K562 (cell line): ENCODE measurements around the gene AHSG. TPM values are rescaled to one million over a fixed set of nuclear protein-coding genes. Genes with fewer than 3 reads are reported as not detected.

Source experiments
- ARNT ChIP-seq, 2 experiments: fragments of 450-650 bp; IDR thresholded peaks; 2 replicates each; pipeline ENCODE4 v1.6.1; 2016; ENCODE audit warnings: mild to moderate bottlenecking in 1 of 2
- CREM ChIP-seq: IDR thresholded peaks from 2 replicates; pipeline ENCODE4 v1.6.1; 2014; ENCODE audit warnings: antibody characterized with exemption, low read depth
- DPF2 ChIP-seq: fragments of 450-650 bp; IDR thresholded peaks from 2 replicates; pipeline ENCODE4 v1.6.1; 2016
- ETS2 ChIP-seq: IDR thresholded peaks from 2 replicates; pipeline ENCODE4 v1.6.1; 2016; ENCODE audit warnings: borderline replicate concordance, missing genetic modification characterization, mild to moderate bottlenecking, moderate library complexity, missing compliant biosample characterization; ENCODE audit not compliant: poor library complexity, severe bottlenecking
- HLTF ChIP-seq: fragments of 450-650 bp; IDR thresholded peaks from 2 replicates; pipeline ENCODE4 v1.6.1; 2016
- HMGXB4 ChIP-seq: sonication (generic); formaldehyde crosslinking; IDR thresholded peaks from 2 replicates; pipeline ENCODE4 v1.8.1; 2023; ENCODE audit warnings: mild to moderate bottlenecking, missing genetic modification reagents
- MXD1 ChIP-seq: fragments of 250-450 bp; sonication (Bioruptor Pico); IDR thresholded peaks from 2 replicates; pipeline ENCODE4 v1.8.0; 2021; ENCODE audit warnings: borderline replicate concordance, mild to moderate bottlenecking, moderate library complexity; ENCODE audit not compliant: poor library complexity, severe bottlenecking
- PHF8 ChIP-seq: fragments of 200-600 bp; sonication (generic); IDR thresholded peaks from 2 replicates; pipeline ENCODE4 v1.6.1; 2012; ENCODE audit warnings: mixed run types, mild to moderate bottlenecking, inconsistent platforms, low read length, moderate library complexity, borderline replicate concordance
- PKNOX1 ChIP-seq: fragments of 450-650 bp; IDR thresholded peaks from 2 replicates; pipeline ENCODE4 v1.6.1; 2016
- RAD21 ChIP-seq, 2 experiments: fragments of 250-450 bp in 1 of 2; fragments of 450-650 bp in 1 of 2; sonication (Bioruptor Pico) in 1 of 2; formaldehyde crosslinking in 1 of 2; IDR thresholded peaks in 1 of 2; conservative IDR thresholded peaks in 1 of 2; 2 replicates each; pipeline versions ENCODE4 v1.4.0 to v1.8.0; 2020 to 2022; ENCODE audit warnings: mild to moderate bottlenecking in 2 of 2, moderate library complexity in 1 of 2
- RCOR1 ChIP-seq, 2 experiments: IDR thresholded peaks; 2 replicates each; pipeline ENCODE4 v1.6.1; 2012; ENCODE audit warnings: low read depth in 2 of 2, low read length in 2 of 2, borderline replicate concordance in 1 of 2, improper control_type of control experiment in 1 of 2
- RUNX1 ChIP-seq: sonication (generic); IDR thresholded peaks from 2 replicates; pipeline ENCODE4 v1.6.1; 2016; ENCODE audit warnings: antibody characterized with exemption, low read depth
- SP1 ChIP-seq: sonication (generic); formaldehyde crosslinking; IDR thresholded peaks from 2 replicates; pipeline ENCODE4 v1.8.1; 2022; ENCODE audit warnings: mild to moderate bottlenecking, missing genetic modification reagents
- TFAP4 ChIP-seq: sonication (generic); formaldehyde crosslinking; IDR thresholded peaks from 2 replicates; pipeline ENCODE4 v1.8.0; 2022; ENCODE audit warnings: missing genetic modification reagents, mild to moderate bottlenecking, moderate library complexity, borderline replicate concordance
- ZFP36 ChIP-seq: fragments of 150-350 bp; IDR thresholded peaks from 2 replicates; pipeline ENCODE4 v1.6.1; 2018; ENCODE audit warnings: low read length, low read depth; ENCODE audit not compliant: partially characterized antibody
- ZNF134 ChIP-seq: fragments of 250-450 bp; sonication (Bioruptor Pico); conservative IDR thresholded peaks from 2 replicates; pipeline ENCODE4 v1.4.0; 2020
- polyA plus RNA-seq, 8 experiments: library from polyadenylated mRNA; depleted of rRNA in 4 of 8; stranded (reverse) in 5 of 8; unstranded in 3 of 8; fragments of >200 nt; fragmentation: Nextera tagmentation in 2 of 8; fragmentation: Illumina TruSeq in 1 of 8; extraction: Ambion mirVana in 2 of 8; extraction: Trizol in 1 of 8; gene quantifications; 2 replicates each; pipeline versions ENCODE4 v1.2.1 to v1.2.3, GENCODE V29; 2011 to 2014; ENCODE audit warnings: inconsistent platforms in 1 of 8, missing spikeins in 1 of 8
- total RNA-seq, 7 experiments: library from RNA; depleted of rRNA in 6 of 7; stranded (reverse); fragments of >200 nt in 6 of 7; fragmentation: Illumina TruSeq in 2 of 7; extraction: Trizol in 2 of 7; gene quantifications; 2 replicates each; pipeline versions ENCODE4 v1.2.1 to v1.2.3, GENCODE V29; 2011 to 2021; ENCODE audit warnings: low replicate concordance in 1 of 7
- TF ChIP-seq, protein P1 (sequence below), 2 experiments: fragments of 450-650 bp; IDR thresholded peaks; 2 replicates each; pipeline ENCODE4 v1.6.1; 2016
- TF ChIP-seq, protein P2 (sequence below): fragments of 450-650 bp; formaldehyde crosslinking; IDR thresholded peaks from 2 replicates; pipeline ENCODE4 v1.4.0; 2020; ENCODE audit warnings: mild to moderate bottlenecking, moderate library complexity

AHSG gene
- total and polyA plus RNA-seq, 9 of the 15 experiments (the other 6 are each of a cell fraction or from before 2014, with no cell fraction given) = 0.69 TPM; not detected in 8

DNA sequence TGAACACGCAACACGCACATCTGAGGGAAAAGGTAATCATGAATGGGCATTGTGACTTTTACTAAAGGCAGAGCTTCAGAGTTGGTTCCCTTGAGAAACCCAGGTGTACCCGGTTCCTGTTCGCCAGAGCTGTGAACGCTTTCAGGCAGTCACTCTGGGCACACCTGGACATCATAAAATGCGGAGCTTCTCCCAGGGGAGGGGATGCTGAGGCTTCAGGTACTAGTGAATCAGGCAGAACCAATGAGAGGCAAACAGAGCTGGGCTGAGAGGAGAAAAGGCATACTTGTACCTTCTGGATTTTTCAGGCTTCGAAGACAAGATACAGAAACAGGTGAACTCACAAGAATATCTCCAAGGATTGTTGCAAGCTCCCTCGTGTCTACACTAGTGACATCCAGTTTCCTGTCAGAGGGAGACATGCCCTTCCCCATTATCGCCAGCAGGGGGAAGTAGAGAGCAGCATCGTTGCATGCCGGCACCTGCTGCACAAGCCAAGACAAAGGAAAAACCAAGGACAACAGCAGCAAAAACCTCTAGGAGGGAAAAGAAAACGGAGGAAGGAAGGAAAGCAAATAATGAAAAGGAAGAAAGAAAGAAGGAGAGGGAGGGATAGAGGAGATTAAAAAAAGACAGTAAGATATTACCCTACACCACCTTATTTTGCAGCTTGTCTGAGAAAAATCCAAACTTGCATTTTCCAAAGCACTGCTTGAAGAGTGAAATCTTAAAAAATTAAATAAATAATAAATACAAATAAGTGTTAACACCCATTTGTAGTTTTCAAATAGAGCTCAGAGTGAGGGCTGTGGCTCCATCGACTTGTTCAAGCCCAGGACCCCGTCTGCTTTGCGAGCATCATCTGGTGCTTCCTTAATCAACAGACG, 2.0 kb downstream of the AHSG start (continued):
- TF ChIP-seq RAD21 (CRISPR knock-in tag; conservative IDR thresholded peaks at IDR 0.05 in 1 of 2, IDR thresholded peaks at IDR 0.05 in 1 of 2) = peak; percentile 76 to 84
- TF ChIP-seq ETS2 = no peak
- no peak for TF ChIP-seq RUNX1
- peak; percentile 73 for TF ChIP-seq ZNF134 (CRISPR knock-in tag)
- peak; percentile 54; the same call in 1 of the 2 replicates for TF ChIP-seq CREM
- TF ChIP-seq, protein P1, sequence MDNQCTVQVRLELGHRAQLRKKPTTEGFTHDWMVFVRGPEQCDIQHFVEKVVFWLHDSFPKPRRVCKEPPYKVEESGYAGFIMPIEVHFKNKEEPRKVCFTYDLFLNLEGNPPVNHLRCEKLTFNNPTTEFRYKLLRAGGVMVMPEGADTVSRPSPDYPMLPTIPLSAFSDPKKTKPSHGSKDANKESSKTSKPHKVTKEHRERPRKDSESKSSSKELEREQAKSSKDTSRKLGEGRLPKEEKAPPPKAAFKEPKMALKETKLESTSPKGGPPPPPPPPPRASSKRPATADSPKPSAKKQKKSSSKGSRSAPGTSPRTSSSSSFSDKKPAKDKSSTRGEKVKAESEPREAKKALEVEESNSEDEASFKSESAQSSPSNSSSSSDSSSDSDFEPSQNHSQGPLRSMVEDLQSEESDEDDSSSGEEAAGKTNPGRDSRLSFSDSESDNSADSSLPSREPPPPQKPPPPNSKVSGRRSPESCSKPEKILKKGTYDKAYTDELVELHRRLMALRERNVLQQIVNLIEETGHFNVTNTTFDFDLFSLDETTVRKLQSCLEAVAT (IDR thresholded peaks at IDR 0.05) = peak; percentile 62 to 80; a peak in 3 of 4 replicates
- TF ChIP-seq, protein P2, sequence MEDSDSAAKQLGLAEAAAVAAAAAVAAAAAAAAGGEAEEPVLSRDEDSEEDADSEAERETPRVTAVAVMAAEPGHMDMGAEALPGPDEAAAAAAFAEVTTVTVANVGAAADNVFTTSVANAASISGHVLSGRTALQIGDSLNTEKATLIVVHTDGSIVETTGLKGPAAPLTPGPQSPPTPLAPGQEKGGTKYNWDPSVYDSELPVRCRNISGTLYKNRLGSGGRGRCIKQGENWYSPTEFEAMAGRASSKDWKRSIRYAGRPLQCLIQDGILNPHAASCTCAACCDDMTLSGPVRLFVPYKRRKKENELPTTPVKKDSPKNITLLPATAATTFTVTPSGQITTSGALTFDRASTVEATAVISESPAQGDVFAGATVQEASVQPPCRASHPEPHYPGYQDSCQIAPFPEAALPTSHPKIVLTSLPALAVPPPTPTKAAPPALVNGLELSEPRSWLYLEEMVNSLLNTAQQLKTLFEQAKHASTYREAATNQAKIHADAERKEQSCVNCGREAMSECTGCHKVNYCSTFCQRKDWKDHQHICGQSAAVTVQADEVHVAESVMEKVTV (CRISPR knock-in tag) = peak; percentile 70
- TF ChIP-seq PHF8 = no peak
- TF ChIP-seq HLTF = peak; percentile 73; the same call in 1 of the 2 replicates
- TF ChIP-seq TFAP4 = no peak
- 0 out of 4 replicates have a peak, but pooled peaks of 1 of the 2 experiments have one; percentile 34 for TF ChIP-seq RCOR1 (IDR thresholded peaks at IDR 0.05; ENCODE audit: borderline replicate concordance in 1 of 2, low read depth in 2 of 2, low read length in 2 of 2)
- TF ChIP-seq SP1 (CRISPR knock-in tag) = no peak
- peak in 1 of 2 experiments; percentile 76; a peak in 1 of 4 replicates for TF ChIP-seq ARNT (IDR thresholded peaks at IDR 0.05)
- TF ChIP-seq ZFP36 = peak; percentile 31
- TF ChIP-seq DPF2 = 0 out of 2 replicates have a peak, but pooled peaks have one; percentile 21
- no peak for TF ChIP-seq MXD1
- TF ChIP-seq PKNOX1 = peak; percentile 69
- TF ChIP-seq HMGXB4 (CRISPR knock-in tag) = no peak
